Measurements from ENCODE around the gene PDLIM5.
"Not testable (repeated sequence)": the region's sequence is repeated elsewhere in the genome, so short reads cannot be mapped to it uniquely, and the experiment has no call there.

PDLIM5 gene

GRCh38 chr4:94636004-94636403 is 184.3 kb downstream of the PDLIM5 start:
- DNase-seq (ENCODE audit: insufficient read length, low spot score): no peak

GRCh38 chr4:94639298-94639697 is 187.6 kb downstream of the PDLIM5 start:
- FAIRE-seq: no peak
- DNase-seq (ENCODE audit: insufficient read length, low spot score): no peak

More at GRCh38 chr4:94636004-94636403, 184.3 kb downstream of the PDLIM5 start:
- no peak for FAIRE-seq

GRCh38 chr4:94640151-94640550 is 188.4 kb downstream of the PDLIM5 start:
- FAIRE-seq (no peak), DNase-seq (ENCODE audit: insufficient read length, low spot score) (no peak)

- FAIRE-seq: no peak
- DNase-seq (ENCODE audit: insufficient read length, low spot score): peak; percentile 6
These were observed 190.2 kb downstream of the PDLIM5 start for GRCh38 chr4:94641702-94642560.

GRCh38 chr4:94642561-94642866 is 190.8 kb downstream of the PDLIM5 start:
- FAIRE-seq (no peak), DNase-seq (ENCODE audit: insufficient read length, low spot score) (no peak)

GRCh38 chr4:94648699-94649098 is 197.0 kb downstream of the PDLIM5 start:
- FAIRE-seq (no peak), DNase-seq (ENCODE audit: insufficient read length, low spot score) (no peak)

- DNase-seq (ENCODE audit: insufficient read length, low spot score) (no peak), FAIRE-seq (no peak)
These were observed 197.8 kb downstream of the PDLIM5 start for GRCh38 chr4:94649381-94650133.

- FAIRE-seq: no peak
- DNase-seq (ENCODE audit: insufficient read length, low spot score): no peak
These were observed 198.4 kb downstream of the PDLIM5 start for GRCh38 chr4:94650134-94650495.

- FAIRE-seq (no peak), DNase-seq (ENCODE audit: insufficient read length, low spot score) (no peak)
These were observed 198.9 kb downstream of the PDLIM5 start for GRCh38 chr4:94650690-94651089.

- no peak for FAIRE-seq
- DNase-seq (ENCODE audit: insufficient read length, low spot score): no peak
These were observed 201.4 kb downstream of the PDLIM5 start for GRCh38 chr4:94653095-94653649.

GRCh38 chr4:94653984-94654609 is 202.4 kb downstream of the PDLIM5 start:
- DNase-seq (ENCODE audit: insufficient read length, low spot score) (no peak), FAIRE-seq (no peak)

- no peak for DNase-seq (ENCODE audit: insufficient read length, low spot score)
- FAIRE-seq: no peak
These were observed 203.0 kb downstream of the PDLIM5 start for GRCh38 chr4:94654714-94655113.

- FAIRE-seq: no peak
These were observed 208.9 kb downstream of the PDLIM5 start for GRCh38 chr4:94660614-94661013.

GRCh38 chr4:94665021-94665420 is 213.3 kb downstream of the PDLIM5 start:
- FAIRE-seq; DNase-seq (ENCODE audit: insufficient read length, low spot score): not testable (repeated sequence)

More at GRCh38 chr4:94660614-94661013, 208.9 kb downstream of the PDLIM5 start:
- no peak for DNase-seq (ENCODE audit: insufficient read length, low spot score)

- DNase-seq (ENCODE audit: insufficient read length, low spot score) (no peak), FAIRE-seq (no peak)
These were observed 214.0 kb downstream of the PDLIM5 start for GRCh38 chr4:94665500-94666404.

- DNase-seq (ENCODE audit: insufficient read length, low spot score) (no peak), FAIRE-seq (no peak)
These were observed 217.0 kb downstream of the PDLIM5 start for GRCh38 chr4:94668724-94669123.

- no peak for DNase-seq (ENCODE audit: insufficient read length, low spot score)
- FAIRE-seq: no peak
These were observed 218.2 kb downstream of the PDLIM5 start for GRCh38 chr4:94669672-94670664.

GRCh38 chr4:94671113-94671512 is 219.4 kb downstream of the PDLIM5 start:
- no peak for FAIRE-seq
- DNase-seq (ENCODE audit: insufficient read length, low spot score): no peak

- FAIRE-seq: no peak
- DNase-seq (ENCODE audit: insufficient read length, low spot score): no peak
These were observed 222.2 kb downstream of the PDLIM5 start for GRCh38 chr4:94673961-94674360.

Data from HTR-8/SVneo (cell line).